Activated CD4-positive, alpha-beta T cell treated with anti-CD3 and anti-CD28 coated beads, Interleukin-2, amount 50 U/mL, for 48 hours (primary cell): ENCODE results near the gene KRTAP16-1.

Source experiments
- DNase-seq, 2 experiments: peaks; one replicate each; pipeline ENCODE4 v3.0.0-alpha.2; 2020

The KRTAP16-1 gene

DNA sequence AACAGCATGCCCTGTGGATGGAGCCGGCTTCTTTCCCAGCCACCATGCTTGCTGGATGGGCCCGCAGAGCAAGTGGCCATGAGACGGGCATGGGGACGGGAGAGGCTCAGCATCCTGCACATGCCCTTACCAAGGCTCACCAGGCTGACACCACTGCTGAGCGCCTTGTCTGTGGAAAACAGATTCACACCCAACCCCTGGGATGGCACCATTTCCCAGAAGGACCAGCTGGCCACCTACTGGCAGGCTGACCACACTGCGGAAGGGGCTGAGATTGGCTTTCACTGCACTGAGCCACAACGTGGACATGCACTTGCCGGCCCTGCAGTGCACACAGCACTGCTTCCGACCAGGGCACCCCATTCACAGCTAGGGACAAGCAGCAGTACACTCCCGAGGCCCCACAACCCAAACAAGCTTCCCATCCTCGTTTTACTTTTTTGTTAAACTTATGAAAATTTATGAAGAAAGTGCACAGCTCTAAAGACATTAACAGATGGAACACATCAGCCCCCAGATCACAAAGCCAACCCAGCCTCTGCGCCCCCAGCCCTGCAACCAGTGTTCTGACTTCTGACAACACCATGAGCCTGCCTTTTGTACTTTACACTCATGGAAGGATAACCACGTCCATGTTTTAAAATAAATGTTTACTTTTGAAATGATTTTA, 20.3 kb upstream of the KRTAP16-1 start:
- DNase-seq, result peak; percentile 29 to 48

GRCh38 chr17:41328207-41328606, 19.1 kb upstream of the KRTAP16-1 start:
- DNase-seq, result no peak

DNA sequence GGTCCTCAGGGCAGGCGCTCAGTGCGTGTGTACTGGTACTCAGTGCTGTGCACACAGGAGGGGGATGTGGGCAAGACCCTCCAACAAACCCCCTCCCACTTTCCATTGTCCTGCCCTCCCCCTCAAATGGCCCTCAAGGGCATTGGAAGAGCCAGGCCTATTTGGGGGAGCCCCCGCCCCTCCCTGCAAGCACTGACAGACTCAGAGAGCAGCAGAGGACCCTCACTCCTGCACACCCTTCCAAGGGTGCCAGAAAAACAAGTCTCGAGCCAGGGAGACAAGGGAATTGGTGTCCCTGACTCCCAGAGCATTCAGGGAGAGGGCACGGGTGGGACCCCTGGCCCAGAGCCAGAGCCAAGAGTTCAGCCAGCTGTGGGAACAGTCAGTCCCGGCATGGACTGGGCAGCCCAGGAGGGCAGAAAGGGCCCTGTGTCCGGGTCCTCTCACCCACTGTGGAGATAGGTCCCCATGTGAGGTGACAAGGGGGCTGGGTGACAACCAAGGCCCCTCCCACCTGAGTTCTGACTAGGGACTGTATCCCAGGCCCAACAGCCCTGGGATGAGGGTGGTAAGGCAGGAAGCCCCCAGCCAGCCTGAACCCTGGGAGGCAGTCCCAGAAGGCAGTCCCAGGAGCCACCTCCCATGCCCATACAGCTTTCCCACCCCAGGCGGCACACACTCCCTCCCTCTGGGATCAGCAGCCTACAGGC, 18.5 kb upstream of the KRTAP16-1 start:
- no peak for DNase-seq

GRCh38 chr17:41326173-41327145, 17.4 kb upstream of the KRTAP16-1 start:
- no peak for DNase-seq

- DNase-seq, result no peak
Measured at GRCh38 chr17:41325611-41326010, 16.5 kb upstream of the KRTAP16-1 start.

DNA sequence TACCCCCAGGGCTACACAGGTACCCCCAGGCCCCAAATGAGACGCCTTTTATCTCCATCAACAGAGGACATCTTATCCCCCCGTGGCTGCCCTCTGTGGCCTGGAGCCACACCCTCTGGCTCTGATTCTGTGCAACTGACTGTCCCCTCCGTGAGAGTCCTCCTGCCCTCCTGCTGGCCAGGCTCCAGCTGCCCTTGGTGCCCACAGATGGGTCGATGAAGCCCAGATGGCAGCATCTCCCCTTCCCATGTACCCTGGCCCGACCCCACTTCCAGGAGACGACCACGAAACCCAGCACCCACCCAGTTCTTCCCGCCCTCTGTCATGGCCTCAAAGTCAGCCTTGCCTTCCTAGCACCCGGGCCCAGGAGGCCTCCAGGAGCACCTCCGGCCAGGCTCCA, 16.0 kb upstream of the KRTAP16-1 start:
- DNase-seq, result no peak

DNA sequence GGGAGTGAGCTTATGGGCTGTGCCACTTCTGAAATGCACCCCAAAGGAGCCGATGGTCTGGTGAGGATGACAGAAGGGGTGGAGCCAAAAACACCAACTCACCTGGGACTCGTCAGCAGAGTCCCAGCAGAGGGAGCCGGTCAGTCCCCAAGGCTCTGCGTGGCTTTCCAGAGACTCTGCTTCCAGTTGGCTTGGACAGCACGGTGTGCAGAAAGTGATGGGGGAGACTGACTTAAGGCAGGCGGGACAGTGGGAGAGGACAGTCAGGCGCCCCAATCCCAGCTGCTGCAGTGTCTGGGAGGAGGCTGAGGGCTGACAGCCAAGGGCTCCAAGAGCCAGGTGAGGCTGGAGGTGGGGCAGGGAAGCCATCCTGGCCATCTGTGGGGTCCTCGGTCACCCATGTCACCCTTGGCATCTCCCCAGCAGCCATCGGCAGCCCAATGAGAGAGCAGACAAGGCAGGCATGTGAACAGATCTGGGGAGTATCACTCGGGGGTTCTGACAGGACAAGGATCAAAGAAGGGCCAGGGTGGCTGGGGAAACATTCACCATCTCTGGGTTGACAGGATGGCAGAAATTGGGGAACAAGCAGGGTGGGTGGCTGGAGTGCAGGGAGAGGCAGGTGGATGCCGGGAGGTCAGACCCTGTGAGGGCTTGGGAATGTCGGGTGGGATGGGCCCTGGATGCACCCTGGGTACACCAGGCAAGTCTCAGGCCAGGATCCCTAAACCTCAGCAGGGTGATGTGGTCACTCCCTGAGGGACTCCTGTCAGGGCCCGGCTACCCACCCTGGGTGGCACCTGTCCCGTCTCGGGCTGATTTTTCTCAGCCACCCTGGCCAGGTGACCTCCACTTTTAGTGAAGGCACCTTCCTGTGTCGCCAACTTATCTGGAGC, 15.3 kb upstream of the KRTAP16-1 start:
- peak in 1 of 2 experiments; percentile 20 for DNase-seq

- DNase-seq, result no peak
Measured at GRCh38 chr17:41322903-41323895, 14.1 kb upstream of the KRTAP16-1 start.

GRCh38 chr17:41322094-41322902, 13.2 kb upstream of the KRTAP16-1 start:
- DNase-seq, result no peak

DNA sequence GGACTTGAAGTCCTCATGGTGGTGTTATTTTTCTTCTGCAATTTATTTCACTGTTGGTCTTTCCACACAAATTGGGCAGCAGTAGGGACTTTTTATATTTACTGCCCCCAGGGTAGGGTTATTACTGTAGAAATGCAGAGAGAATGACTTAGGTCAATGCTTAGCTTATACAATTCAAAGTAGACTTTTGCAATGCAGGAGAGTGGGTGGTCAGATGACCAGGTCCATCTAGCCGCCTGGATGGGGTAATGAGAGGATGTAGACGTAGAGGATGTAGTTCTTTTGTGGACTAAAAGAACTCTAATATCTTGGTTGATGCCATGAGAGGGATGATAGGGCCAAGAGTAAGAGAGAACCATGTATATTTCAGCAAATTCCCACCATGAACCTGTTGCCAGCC, 9.1 kb upstream of the KRTAP16-1 start:
- no peak for DNase-seq

DNA sequence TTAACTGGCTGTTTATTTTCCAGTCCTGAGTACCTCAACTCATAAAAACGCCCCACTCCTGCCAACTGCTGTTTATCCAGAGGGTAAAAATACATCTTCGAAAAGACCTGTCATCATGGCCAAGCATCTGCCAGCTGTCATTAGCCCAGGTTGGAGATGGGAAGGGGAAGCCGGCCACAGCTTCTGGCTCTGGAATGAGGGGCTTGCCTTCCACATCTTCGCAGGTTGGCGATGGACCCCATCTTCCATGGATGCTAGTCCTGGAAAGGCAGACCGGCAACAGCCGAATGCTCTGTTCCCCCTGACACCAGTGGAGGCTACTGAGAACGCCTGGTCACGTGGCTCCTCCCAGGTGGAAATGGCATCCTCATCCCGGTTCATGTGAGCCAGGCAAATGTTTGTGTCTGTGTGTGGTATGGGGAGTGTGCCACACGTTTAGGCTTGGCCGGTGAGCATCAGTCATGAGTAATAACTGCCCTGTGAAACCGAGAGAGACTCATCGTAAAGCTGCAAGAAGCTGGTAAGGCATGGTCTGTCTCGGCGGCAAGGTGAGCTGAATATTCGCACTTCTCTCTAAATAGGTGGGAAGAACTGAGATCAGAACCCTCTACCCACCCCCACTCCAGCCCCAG, 6.8 kb upstream of the KRTAP16-1 start:
- no peak for DNase-seq

GRCh38 chr17:41315204-41315794, 6.2 kb upstream of the KRTAP16-1 start, which contains the start of gene KRTAP17-1:
KRTAP17-1 (minus strand) TSS chr17:41315710; CDS start chr17:41315650, 60 bp downstream.
- DNase-seq, result no peak

DNA sequence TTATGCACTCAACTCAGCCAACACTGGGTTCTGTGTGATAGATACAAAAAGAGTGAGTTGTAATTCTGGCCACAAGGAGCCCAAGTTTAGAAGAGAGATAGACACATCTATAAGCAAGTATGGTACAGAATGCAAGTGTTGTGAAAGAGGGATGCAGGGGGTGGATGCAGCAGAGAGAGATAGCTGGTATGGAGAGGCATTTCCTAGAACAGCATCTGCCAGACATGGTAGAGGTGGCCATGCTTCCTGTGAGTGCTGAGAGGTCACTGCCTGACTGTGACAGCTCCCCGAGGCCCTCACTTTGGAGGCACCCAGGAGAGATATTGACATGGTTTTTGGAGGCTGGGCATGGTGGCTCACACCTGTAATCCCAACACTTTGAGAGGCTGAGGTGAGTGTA, 2.0 kb upstream of the KRTAP16-1 start:
- DNase-seq, result no peak

GRCh38 chr17:41308251-41308917, 725 bp downstream of the KRTAP16-1 start:
- DNase-seq, result peak; percentile 45 to 55

- no peak for DNase-seq
Measured at GRCh38 chr17:41307647-41308046, 1.5 kb downstream of the KRTAP16-1 start.

DNA sequence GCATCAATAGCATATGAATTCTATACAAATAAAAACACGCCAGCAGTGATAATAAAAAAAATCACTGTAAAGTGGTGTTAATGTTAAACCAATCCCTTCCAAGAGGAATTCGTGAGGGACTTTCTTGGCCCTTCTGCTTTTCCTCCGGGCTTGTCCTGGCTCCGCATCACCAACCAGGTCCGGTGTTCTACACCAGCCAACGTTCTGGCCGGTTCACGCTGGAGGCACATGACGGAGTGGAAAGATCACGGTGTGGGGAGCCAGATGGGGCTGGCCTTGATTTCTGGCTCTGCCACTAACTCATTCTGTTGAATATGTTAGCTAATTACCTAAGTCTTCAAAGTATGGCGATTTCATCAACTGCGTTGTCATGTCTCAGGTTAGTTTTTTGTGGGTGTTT, 5.0 kb downstream of the KRTAP16-1 start:
- DNase-seq, result no peak

DNA sequence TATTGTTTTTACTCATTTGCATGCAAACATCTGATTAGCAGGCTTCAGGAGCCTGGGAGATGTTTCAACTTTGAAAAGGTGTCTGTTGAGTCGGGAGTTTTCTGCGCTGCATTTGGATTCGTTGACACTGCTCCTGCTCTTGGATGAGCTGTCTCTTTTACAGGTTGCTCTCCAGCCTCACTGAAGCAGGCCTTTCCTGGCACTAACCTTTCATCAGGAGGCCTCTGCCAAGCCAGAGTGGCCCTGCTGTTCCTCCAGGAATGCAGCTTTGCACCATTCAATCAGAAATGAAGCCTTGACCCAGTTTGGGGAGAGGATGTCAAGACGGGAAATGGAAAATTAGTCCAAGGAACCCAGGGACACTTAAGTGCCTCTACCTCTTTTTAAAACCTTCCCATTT, 6.1 kb downstream of the KRTAP16-1 start:
- DNase-seq, result no peak
